ENCODE results near the gene TSPEAR. TPM values are rescaled to one million over a fixed set of nuclear protein-coding genes. Genes with fewer than 3 reads are reported as not detected.

The TSPEAR gene
- total RNA-seq, 1 donor, result not detected

DNA sequence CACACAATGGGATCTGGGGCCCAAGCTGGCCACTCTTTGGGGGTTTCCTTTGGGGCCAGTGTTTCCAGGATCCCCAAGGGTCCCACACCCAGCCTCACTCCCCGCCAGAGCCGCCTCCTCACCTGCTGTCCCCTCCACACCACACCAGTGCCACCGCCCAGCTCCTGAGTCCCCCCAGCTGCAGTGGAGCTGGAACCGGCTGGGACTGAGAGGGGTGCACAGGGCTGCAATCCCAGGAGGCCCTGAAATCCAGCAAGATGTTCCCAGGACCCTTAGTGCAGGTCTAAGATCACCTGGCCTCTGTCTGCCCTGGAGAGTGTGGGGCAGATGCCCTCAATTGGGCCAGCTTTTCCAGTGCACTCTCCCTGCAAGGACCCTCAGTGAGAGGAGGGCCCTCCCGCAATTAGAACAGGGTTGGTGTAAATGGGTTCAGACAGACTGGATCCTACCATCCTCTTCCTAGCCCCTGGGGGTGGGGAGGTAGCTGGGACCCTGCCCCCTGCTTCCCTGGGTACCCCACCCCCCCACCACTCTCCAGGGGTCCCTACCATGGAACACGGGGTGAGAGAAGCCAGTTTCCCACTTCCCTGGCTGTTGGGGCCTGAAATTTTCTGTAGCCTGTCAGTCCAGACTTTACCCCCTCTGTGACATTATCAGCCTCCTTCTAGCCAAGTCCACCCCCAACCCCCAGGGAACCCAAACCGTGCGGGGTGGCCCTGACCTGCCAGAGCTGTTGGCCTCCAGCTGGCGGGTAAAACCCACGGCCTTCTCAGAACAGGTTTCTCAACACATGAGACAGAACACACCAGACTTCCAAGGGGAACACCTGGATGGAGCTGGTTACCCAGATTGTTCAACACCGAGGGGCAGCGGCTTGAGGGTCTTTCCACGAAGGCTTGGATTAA is 7.4 kb downstream of the TSPEAR start:
- TF ChIP-seq, protein P1, sequence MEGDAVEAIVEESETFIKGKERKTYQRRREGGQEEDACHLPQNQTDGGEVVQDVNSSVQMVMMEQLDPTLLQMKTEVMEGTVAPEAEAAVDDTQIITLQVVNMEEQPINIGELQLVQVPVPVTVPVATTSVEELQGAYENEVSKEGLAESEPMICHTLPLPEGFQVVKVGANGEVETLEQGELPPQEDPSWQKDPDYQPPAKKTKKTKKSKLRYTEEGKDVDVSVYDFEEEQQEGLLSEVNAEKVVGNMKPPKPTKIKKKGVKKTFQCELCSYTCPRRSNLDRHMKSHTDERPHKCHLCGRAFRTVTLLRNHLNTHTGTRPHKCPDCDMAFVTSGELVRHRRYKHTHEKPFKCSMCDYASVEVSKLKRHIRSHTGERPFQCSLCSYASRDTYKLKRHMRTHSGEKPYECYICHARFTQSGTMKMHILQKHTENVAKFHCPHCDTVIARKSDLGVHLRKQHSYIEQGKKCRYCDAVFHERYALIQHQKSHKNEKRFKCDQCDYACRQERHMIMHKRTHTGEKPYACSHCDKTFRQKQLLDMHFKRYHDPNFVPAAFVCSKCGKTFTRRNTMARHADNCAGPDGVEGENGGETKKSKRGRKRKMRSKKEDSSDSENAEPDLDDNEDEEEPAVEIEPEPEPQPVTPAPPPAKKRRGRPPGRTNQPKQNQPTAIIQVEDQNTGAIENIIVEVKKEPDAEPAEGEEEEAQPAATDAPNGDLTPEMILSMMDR (IDR thresholded peaks at IDR 0.05; ENCODE audit: insufficient read depth, low read length), result no peak
- no peak for DNase-seq (ENCODE audit: low read depth)
- no peak overlapping the region for H3K4me3 ChIP-seq (ENCODE audit: low read depth, low read length)

DNA sequence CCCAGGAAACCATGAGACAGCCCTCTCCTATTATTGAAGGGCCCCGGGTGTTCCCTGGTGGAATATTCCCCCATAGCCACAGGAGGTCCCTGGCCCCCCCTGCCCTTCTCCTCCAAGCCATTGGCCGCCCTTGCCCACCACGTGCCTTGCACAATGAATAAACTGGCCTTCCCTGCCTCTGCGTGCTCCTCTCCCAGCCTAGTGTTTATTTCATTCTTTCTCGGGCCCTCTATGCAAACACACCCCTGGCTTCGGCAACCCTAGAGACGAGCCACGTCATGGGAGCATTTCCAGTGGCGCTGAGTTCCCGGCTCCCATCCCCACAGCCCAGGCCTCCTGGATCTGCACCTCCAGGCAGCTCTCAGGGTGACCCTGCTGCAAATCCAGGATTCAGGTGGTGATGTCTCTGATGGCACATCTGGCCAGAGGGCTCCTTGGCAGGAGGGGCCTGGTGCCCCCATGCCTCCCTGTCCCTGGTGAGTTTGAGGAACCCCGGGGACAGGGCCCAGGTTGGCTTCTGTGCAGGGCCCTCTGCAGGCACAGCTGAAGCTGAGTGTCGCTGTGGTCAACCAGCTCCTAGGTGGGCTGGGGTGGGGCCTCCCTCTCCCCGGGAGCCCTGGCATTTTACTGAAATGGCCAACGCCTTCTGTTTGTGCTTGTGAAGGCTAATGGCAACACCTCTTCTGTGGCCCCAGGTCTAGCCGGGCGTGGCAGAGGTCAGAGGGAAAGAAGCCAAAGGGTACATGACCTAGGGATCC is 8.2 kb downstream of the TSPEAR start:
- TF ChIP-seq, protein P1 (IDR thresholded peaks at IDR 0.05; ENCODE audit: insufficient read depth, low read length), result no peak
- H3K4me3 ChIP-seq (ENCODE audit: low read depth, low read length), result no peak overlapping the region
- DNase-seq (ENCODE audit: low read depth), result no peak

DNA sequence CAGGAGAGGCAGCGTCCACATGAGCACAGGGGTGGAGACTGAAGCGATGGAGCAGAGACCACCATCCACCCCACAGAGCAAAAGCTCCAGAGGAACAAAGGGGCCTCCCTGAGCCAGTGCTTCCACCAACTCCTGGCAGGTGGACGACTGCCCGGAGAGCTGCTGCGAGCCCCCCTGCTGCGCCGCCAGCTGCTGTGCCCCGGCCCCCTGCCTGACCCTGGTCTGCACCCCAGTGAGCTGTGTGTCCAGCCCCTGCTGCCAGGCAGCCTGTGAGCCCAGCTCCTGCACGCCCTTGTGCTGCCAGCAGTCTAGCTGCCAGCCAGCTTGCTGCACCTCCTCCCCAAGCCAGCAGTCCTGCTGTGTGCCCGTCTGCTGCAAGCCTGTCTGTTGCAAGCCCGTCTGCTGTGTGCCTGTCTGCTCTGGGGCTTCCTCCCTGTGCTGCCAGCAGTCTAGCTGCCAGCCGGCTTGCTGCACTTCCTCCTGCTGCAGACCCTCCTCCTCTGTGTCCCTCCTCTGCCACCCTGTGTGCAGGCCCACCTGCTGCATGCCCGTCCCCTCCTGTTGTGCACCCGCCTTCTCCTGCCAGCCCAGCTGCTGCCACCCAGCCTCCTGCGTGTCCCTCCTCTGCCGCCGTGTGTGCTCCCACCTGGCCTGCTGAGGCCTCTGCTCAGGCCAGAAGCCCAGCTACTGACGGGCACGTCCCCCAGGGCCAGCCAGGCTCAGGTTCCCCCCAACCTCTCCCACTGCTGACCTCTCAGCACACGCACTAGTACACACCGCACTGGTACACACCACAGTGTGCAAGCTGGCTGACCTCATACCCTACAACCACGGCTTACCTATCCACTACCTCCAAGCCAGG is 9.0 kb downstream of the TSPEAR start:
- TF ChIP-seq, protein P1 (IDR thresholded peaks at IDR 0.05; ENCODE audit: insufficient read depth, low read length), result no peak
- DNase-seq (ENCODE audit: low read depth), result no peak
- H3K4me3 ChIP-seq (ENCODE audit: low read depth, low read length), result no peak overlapping the region

DNA sequence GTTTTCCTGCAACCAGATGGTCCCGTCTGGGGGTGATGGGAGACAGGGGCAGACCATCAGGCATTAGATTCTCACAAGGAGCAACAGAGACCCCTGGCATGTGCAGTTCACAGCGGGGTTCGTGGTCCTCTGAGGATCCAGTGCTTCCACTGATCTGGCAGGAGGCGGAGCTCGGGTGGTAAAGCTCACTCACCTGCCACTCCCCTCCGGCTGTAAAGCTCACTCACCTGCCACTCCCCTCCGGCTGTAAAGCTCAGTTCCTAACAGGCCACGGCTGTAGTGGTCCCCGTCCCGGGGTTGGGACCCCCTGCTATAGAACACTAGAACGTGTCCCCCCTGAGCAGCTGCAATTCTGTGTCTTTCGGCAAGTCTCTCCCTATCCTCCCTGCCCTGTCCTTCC is 9.8 kb downstream of the TSPEAR start:
- no peak overlapping the region for H3K4me3 ChIP-seq (ENCODE audit: low read depth, low read length)
- TF ChIP-seq, protein P1 (IDR thresholded peaks at IDR 0.05; ENCODE audit: insufficient read depth, low read length), result no peak
- DNase-seq (ENCODE audit: low read depth), result no peak

DNA sequence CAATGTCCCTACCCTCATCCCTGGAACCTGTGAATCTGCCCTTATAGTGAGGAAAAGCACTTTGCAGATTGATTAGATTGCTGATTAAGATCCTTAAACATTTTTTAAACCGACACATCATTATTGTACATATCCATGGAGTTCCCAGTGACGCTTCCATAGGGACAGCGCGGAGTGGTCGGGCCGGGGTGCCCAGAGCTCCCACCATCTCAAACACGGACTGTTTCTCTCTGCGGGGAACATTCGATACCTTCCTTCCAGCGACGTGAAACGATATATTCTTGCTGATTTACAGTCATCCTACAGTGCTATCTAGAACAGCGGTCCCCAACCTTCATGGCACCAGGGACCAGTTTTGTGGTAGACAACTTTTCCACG is 10.4 kb downstream of the TSPEAR start:
- H3K4me3 ChIP-seq (ENCODE audit: low read depth, low read length), result no peak overlapping the region
- no peak for DNase-seq (ENCODE audit: low read depth)
- TF ChIP-seq, protein P1 (IDR thresholded peaks at IDR 0.05; ENCODE audit: insufficient read depth, low read length), result no peak
